Upper lobe of left lung (tissue), 6 donors: Measurements from ENCODE around the gene NADK. TPM values are rescaled to one million over a fixed set of nuclear protein-coding genes. Genes with fewer than 3 reads are reported as not detected.
"Not testable (repeated sequence)": the region's sequence is repeated elsewhere in the genome, so short reads cannot be mapped to it uniquely, and the experiment has no call there.

Experiments used
- ATAC-seq, 2 donors: fragments of 200-7000 bp; cut with Tn5 transposase; one replicate each; pipeline ENCODE4 v1.9.1; 2022; ENCODE audit warnings: mild to moderate bottlenecking in 2 of 2, moderate library complexity in 2 of 2; ENCODE audit not compliant: low FRiP score in 2 of 2
- DNase-seq, 2 donors: peaks; one replicate each; pipeline ENCODE4 v3.0.0-alpha.2; 2019 to 2020
- H3K27ac ChIP-seq, 4 donors: fragments of 200-600 bp; sonication (generic); one replicate each; pipeline ENCODE4 v1.5.1; 2016 to 2019
- H3K27me3 ChIP-seq, 4 donors: fragments of 200-600 bp; sonication (generic); one replicate each; pipeline ENCODE4 v1.5.1; 2017 to 2019
- H3K36me3 ChIP-seq, 4 donors: fragments of 200-600 bp; sonication (generic); one replicate each; pipeline ENCODE4 v1.5.1; 2016 to 2019
- H3K4me1 ChIP-seq, 4 donors: fragments of 200-600 bp; sonication (generic); one replicate each; pipeline ENCODE4 v1.5.1; 2018 to 2019
- H3K4me3 ChIP-seq, 4 donors: fragments of 200-600 bp; sonication (generic); one replicate each; pipeline ENCODE4 v1.5.1; 2017 to 2019; ENCODE audit warnings: mild to moderate bottlenecking in 2 of 4, moderate library complexity in 1 of 4
- H3K9me3 ChIP-seq, 4 donors: fragments of 200-600 bp; sonication (generic); one replicate each; pipeline ENCODE4 v1.5.1; 2018 to 2019
- CTCF ChIP-seq, 6 experiments: fragments of 450-650 bp in 4 of 6; fragments of 200-600 bp in 2 of 6; sonication (generic) in 2 of 6; IDR thresholded peaks; one replicate each; pipeline ENCODE4 v1.5.1; 2016 to 2019; ENCODE audit warnings: antibody characterized with exemption in 6 of 6
- EP300 ChIP-seq, 4 donors: sonication (generic); formaldehyde crosslinking; IDR thresholded peaks; one replicate each; pipeline ENCODE4 v1.5.1; 2017; ENCODE audit warnings: antibody characterized with exemption in 4 of 4, control low read depth in 2 of 4
- POLR2A ChIP-seq, 4 donors: fragments of 450-650 bp; IDR thresholded peaks; one replicate each; pipeline ENCODE4 v1.5.1; 2016 to 2017; ENCODE audit warnings: antibody characterized with exemption in 4 of 4, mild to moderate bottlenecking in 2 of 4
- POLR2AphosphoS5 ChIP-seq, 2 donors: sonication (generic); formaldehyde crosslinking; IDR thresholded peaks; one replicate each; pipeline ENCODE4 v1.5.1; 2017; ENCODE audit warnings: antibody characterized with exemption in 2 of 2
- WGBS, 2 donors: methylation state at CpG; one replicate each; pipeline ENCODE4 v1.1.5; 2017 to 2018; 5-methylcytosine and 5-hydroxymethylcytosine counted together
- total RNA-seq, 6 donors: library from RNA; depleted of rRNA in 4 of 6; stranded (reverse); fragments of >200 nt in 4 of 6; gene quantifications; one replicate each; pipeline versions ENCODE4 v1.1.0 to v1.2.1, GENCODE V29; 2016 to 2021
- donor health status: DM: no; HTN: no; CAD: no; lungs with moderate emphysema.
- donor health status: DM: no; HTN: yes; CAD: no; lungs with severe emphysema.

Gene NADK
- total RNA-seq, 6 donors from 2014 or later = 85.0 to 279 (median 124) TPM

GRCh38 chr1:1730870-1731269 lies 47.4 kb downstream of the NADK start:
- Histone ChIP-seq H3K36me3 (peaks cover 8 to 43% (median 25%) of the 10 kb centered on the region in 4 donors), H3K27me3 (no peaks in the 10 kb centered on the region), H3K27ac (no peak overlapping the region), H3K9me3 (no peaks in the 10 kb centered on the region), H3K4me1 (peaks cover 0 to 12% (median 1%) of the 10 kb centered on the region in 4 donors), H3K4me3 (no peak overlapping the region)
- DNase-seq (peak in 1 of 2 donors; percentile 57), ATAC-seq (no peak)
- TF ChIP-seq POLR2A (IDR thresholded peaks at IDR 0.05) = no peak
- no peak for TF ChIP-seq CTCF (IDR thresholded peaks at IDR 0.05)
- TF ChIP-seq POLR2AphosphoS5 (IDR thresholded peaks at IDR 0.05) = no peak
- TF ChIP-seq EP300 (IDR thresholded peaks at IDR 0.05) = no peak
- 97 to 98% methylated on average over 14 to 17 of the region's 17 CpGs for WGBS, 2 donors

DNA sequence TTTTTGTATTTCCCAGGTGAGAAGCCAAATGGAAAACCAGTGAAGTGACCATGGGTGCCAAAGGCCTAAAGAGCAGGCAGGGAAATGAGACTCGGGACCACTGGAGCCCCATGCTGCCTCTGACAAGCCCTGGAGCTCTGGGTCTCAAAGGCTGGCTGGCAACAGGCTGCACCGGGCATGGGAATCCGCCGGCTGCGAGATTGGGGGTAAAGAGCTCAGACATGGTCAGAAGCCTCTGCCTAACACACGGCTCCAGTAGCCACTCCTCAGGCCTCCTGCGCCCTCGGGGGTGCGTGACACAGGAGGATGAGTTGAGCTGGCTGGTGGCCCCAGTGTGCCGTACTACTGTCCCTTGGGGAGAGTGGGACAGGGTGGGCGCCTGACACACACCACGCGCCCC lies 48.0 kb downstream of the NADK start:
- not testable (repeated sequence) for H3K27ac ChIP-seq, H3K4me3 ChIP-seq, H3K9me3 ChIP-seq, H3K27me3 ChIP-seq, DNase-seq
- WGBS, 2 donors = no CpG with 5 or more reads among the region's 13 CpGs
- peak in 1 of 2 donors; percentile 46 for ATAC-seq
- H3K4me1 ChIP-seq = peaks cover 0 to 12% (median 1%) of the 10 kb centered on the region in 4 donors
- H3K36me3 ChIP-seq = peaks cover 8 to 41% (median 25%) of the 10 kb centered on the region in 4 donors

GRCh38 chr1:1729116-1729816 lies 49.0 kb downstream of the NADK start:
- Histone ChIP-seq H3K27ac (peak overlapping the region in 3 of 4 donors; percentile 59 to 79 (median 70)), H3K36me3 (peaks cover 8 to 34% (median 22%) of the 10 kb centered on the region in 4 donors), H3K4me1 (peaks cover 0 to 12% (median 4%) of the 10 kb centered on the region in 4 donors)
- not testable (repeated sequence) for H3K9me3 ChIP-seq, DNase-seq, H3K4me3 ChIP-seq, ATAC-seq, H3K27me3 ChIP-seq
- 95 to 99% methylated on average over 11 to 12 of the region's 18 CpGs for WGBS, 2 donors

DNA sequence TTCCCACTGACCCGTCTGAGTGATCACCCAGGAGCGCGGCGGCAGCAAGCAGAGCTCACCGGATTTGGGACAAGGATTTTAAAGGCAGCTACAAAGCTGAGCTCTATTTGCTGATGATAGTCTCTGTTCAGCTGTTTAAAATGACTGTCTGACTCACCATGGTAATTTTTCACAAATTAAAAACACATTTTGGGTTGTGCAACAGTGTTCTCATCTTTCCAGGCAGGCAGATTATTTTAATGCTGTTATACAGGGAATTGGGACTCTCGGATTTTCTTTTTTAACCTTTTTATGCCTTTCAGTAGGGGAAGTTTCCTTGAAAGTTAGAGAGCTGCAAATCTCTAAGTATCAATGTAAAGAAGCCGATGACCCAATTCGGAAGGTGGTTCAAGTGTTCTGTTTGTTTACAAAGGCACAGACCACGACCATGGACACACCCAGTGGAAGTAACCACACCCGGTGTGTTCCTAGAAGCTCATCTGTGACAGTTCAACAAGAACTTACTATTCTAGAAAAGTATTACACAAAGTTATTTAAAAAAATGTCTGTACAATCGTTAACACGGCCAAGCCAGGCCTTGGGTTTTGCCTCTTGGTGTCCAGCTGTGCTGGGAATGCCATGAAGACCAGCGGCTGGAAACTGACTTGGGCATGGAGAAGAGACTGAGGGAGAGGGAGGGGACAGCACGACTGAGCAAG lies 49.8 kb downstream of the NADK start:
- 25 to 62% methylated on average over 5 to 11 of the region's 14 CpGs for WGBS, 2 donors
- Histone ChIP-seq H3K27ac (peak overlapping the region in 3 of 4 donors; percentile 59 to 79 (median 70)), H3K4me1 (peaks cover 0 to 12% (median 4%) of the 10 kb centered on the region in 4 donors), H3K36me3 (peaks cover 8 to 27% (median 19%) of the 10 kb centered on the region in 4 donors)
- peak in 1 of 2 donors; percentile 52 for ATAC-seq
- not testable (repeated sequence) for H3K4me3 ChIP-seq, DNase-seq, H3K9me3 ChIP-seq, H3K27me3 ChIP-seq

GRCh38 chr1:1727131-1727651 lies 51.1 kb downstream of the NADK start:
- not testable (repeated sequence) for H3K27me3 ChIP-seq, H3K9me3 ChIP-seq, DNase-seq, ATAC-seq, H3K4me3 ChIP-seq
- Histone ChIP-seq H3K36me3 (peaks cover 2 to 16% (median 9%) of the 10 kb centered on the region in 4 donors), H3K27ac (peak overlapping the region in 1 of 4 donors; percentile 35), H3K4me1 (peaks cover 0 to 12% (median 4%) of the 10 kb centered on the region in 4 donors)
- 85 to 88% methylated on average over 9 to 11 of the region's 12 CpGs for WGBS, 2 donors

- H3K27ac ChIP-seq = peak overlapping the region in 1 of 4 donors; percentile 35
- WGBS, 2 donors = 95 to 98% methylated on average over 17 of the region's 17 CpGs
- not testable (repeated sequence) for DNase-seq, H3K4me3 ChIP-seq, H3K36me3 ChIP-seq, ATAC-seq, H3K27me3 ChIP-seq, H3K9me3 ChIP-seq
- peaks cover 0 to 12% (median 4%) of the 10 kb centered on the region in 4 donors for H3K4me1 ChIP-seq
Observed at GRCh38 chr1:1726088-1726487, 52.2 kb downstream of the NADK start.

DNA sequence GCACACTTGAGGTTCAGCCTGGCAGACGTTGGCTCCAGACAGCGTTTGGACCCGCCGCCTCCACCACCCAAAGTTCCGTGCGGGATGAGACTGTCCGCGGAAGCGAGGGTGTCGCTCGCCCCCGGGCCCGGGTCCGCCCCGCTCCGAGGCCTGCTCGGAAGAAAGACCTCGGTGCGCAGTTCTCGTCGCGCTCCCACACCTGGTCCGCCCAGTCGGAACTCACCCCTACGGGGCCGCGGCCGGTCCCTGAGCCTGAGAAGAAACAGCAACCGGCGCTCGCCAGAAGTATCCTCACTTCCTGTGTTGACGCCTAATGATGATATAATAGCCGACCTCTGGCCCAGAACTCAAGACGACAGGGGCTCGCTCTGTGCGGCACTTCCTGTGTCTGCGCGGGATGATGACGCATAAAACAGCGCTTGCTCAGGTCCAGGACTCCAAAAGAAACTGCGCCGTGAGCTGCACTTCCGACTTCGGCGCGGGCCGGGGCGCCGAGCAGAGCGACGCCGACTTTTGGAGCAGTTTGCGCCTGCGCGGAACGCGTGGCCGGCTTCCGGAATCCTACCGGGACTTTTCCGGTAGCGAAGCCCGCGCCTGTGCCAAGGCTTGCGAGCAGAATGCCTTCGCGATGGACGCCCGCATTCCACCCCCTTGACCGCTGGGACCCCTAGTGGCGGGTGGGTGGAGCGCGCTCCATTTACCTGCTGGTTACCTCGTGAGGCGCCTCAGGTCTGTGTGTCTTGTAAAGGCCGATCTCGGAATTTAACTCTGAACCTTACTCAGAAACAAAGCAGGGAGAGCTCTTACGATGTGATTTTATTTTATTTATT lies 54.0 kb downstream of the NADK start, which contains the start of gene CDK11A:
Gene CDK11A (minus strand): TSS at position 323 of the 830 bp plus-strand sequence. CDS start 1,539 bp downstream, outside the sequence.
- not testable (repeated sequence) for H3K27me3 ChIP-seq, H3K9me3 ChIP-seq
- DNase-seq = peak; percentile 97 to 100
- peaks cover 0 to 11% (median 4%) of the 10 kb centered on the region in 4 donors for H3K4me1 ChIP-seq
- WGBS, 2 donors = 4% methylated on average over 16 of the region's 78 CpGs; no CpG with 5 or more reads in 1 of the 2 donors
- TF ChIP-seq POLR2A (IDR thresholded peaks at IDR 0.05) (peak; percentile 68 to 81 (median 74)), CTCF (IDR thresholded peaks at IDR 0.05) (peak; percentile 27 to 77 (median 54)), POLR2AphosphoS5 (IDR thresholded peaks at IDR 0.05) (peak; percentile 89 to 95)
- peaks cover 2 to 17% (median 10%) of the 10 kb centered on the region in 4 donors for H3K36me3 ChIP-seq
- H3K4me3 ChIP-seq = peak within 1 kb of the TSS; percentile 60 to 77 (median 62)
- peak; percentile 96 to 98 for ATAC-seq
- peak within 1 kb of the TSS; percentile 88 to 96 (median 92) for H3K27ac ChIP-seq
